WI38 (cell line): ENCODE measurements around the gene RNF123.
A peak's percentile ranks its signal among the peaks of the same experiment; 100 is the strongest.
"Not testable (repeated sequence)": the region's sequence is repeated elsewhere in the genome, so short reads cannot be mapped to it uniquely, and the experiment has no call there.

ENCODE experiments used
- H3K4me3 ChIP-seq: 2 replicates; pipeline ENCODE4 v1.5.1; 2011; ENCODE audit warnings: low read depth, mild to moderate bottlenecking, control low read depth, low read length
- CTCF ChIP-seq: IDR thresholded peaks from 2 replicates; pipeline ENCODE4 v1.5.1; 2012; ENCODE audit warnings: low read depth, mild to moderate bottlenecking, control low read depth, low read length

RNF123 gene

GRCh38 chr3:49680493-49681231 is 8.7 kb upstream of the RNF123 start:
- no peak for TF ChIP-seq CTCF

GRCh38 chr3:49681232-49681522 is 8.2 kb upstream of the RNF123 start:
- no peak overlapping the region for H3K4me3 ChIP-seq
- no peak for TF ChIP-seq CTCF

More at GRCh38 chr3:49680493-49681231, 8.7 kb upstream of the RNF123 start:
- H3K4me3 ChIP-seq: no peak overlapping the region

GRCh38 chr3:49681543-49681942 is 7.8 kb upstream of the RNF123 start:
- TF ChIP-seq CTCF: no peak
- H3K4me3 ChIP-seq: no peak overlapping the region

GRCh38 chr3:49683162-49683561 is 6.2 kb upstream of the RNF123 start:
- no peak overlapping the region for H3K4me3 ChIP-seq
- no peak for TF ChIP-seq CTCF

- H3K4me3 ChIP-seq: not testable (repeated sequence)
Observed at GRCh38 chr3:49684453-49684852, 4.9 kb upstream of the RNF123 start.

GRCh38 chr3:49685103-49685502 is 4.3 kb upstream of the RNF123 start:
- H3K4me3 ChIP-seq: not testable (repeated sequence)

- not testable (repeated sequence) for H3K4me3 ChIP-seq
Observed at GRCh38 chr3:49685846-49686245, 3.5 kb upstream of the RNF123 start.

- peak overlapping the region; percentile 9; the same call in 1 of the 2 replicates for H3K4me3 ChIP-seq
Observed at GRCh38 chr3:49686346-49686745, 3.0 kb upstream of the RNF123 start.

- H3K4me3 ChIP-seq: peak overlapping the region; percentile 9; the same call in 1 of the 2 replicates
Observed at GRCh38 chr3:49686769-49687423, 2.5 kb upstream of the RNF123 start.

GRCh38 chr3:49687424-49687795 is 1.9 kb upstream of the RNF123 start:
- H3K4me3 ChIP-seq: not testable (repeated sequence)

GRCh38 chr3:49688338-49689045 is 865 bp upstream of the RNF123 start:
- H3K4me3 ChIP-seq: peak overlapping the region; percentile 93

- H3K4me3 ChIP-seq: peak overlapping the region; percentile 93
Observed at GRCh38 chr3:49689908-49690624, 709 bp downstream of the RNF123 start.

- not testable (repeated sequence) for H3K4me3 ChIP-seq
Observed at GRCh38 chr3:49690856-49691255, 1.5 kb downstream of the RNF123 start.

- not testable (repeated sequence) for H3K4me3 ChIP-seq
Observed at GRCh38 chr3:49691481-49691880, 2.1 kb downstream of the RNF123 start.
